Activated CD4-positive, alpha-beta T cell treated with anti-CD3 and anti-CD28 coated beads, Interleukin-2, amount 50 U/mL, for 48 hours (primary cell): ENCODE measurements around the gene FAM120AOS.

Experiments used
- DNase-seq, 2 experiments: peaks; one replicate each; pipeline ENCODE4 v3.0.0-alpha.2; 2020

FAM120AOS gene

GRCh38 chr9:93453047-93453914 is at the start of gene FAM120AOS:
Gene FAM120AOS (minus strand): TSS chr9:93453581. CDS start chr9:93452709, 872 bp downstream.
- DNase-seq = peak; percentile 85 to 90

- no peak for DNase-seq
Measured at GRCh38 chr9:93501406-93501805, 48.0 kb upstream of the FAM120AOS start.

- DNase-seq = no peak
Measured at GRCh38 chr9:93500571-93501298, 47.4 kb upstream of the FAM120AOS start.

- no peak for DNase-seq
Measured at GRCh38 chr9:93496285-93496684, 42.9 kb upstream of the FAM120AOS start.

GRCh38 chr9:93493949-93494348 is 40.6 kb upstream of the FAM120AOS start:
- no peak for DNase-seq

- no peak for DNase-seq
Measured at GRCh38 chr9:93492327-93492726, 38.9 kb upstream of the FAM120AOS start.

- DNase-seq = no peak
Measured at GRCh38 chr9:93491593-93492232, 38.3 kb upstream of the FAM120AOS start.

- DNase-seq = no peak
Measured at GRCh38 chr9:93488244-93488643, 34.9 kb upstream of the FAM120AOS start.

GRCh38 chr9:93486268-93486667 is 32.9 kb upstream of the FAM120AOS start:
- DNase-seq = no peak

GRCh38 chr9:93483497-93483896 is 30.1 kb upstream of the FAM120AOS start:
- DNase-seq = no peak

- DNase-seq = no peak
Measured at GRCh38 chr9:93480728-93481324, 27.4 kb upstream of the FAM120AOS start.

GRCh38 chr9:93480262-93480661 is 26.9 kb upstream of the FAM120AOS start:
- no peak for DNase-seq

GRCh38 chr9:93479726-93480125 is 26.3 kb upstream of the FAM120AOS start:
- DNase-seq = no peak

- no peak for DNase-seq
Measured at GRCh38 chr9:93477397-93477796, 24.0 kb upstream of the FAM120AOS start.

GRCh38 chr9:93476924-93477323 is 23.5 kb upstream of the FAM120AOS start:
- no peak for DNase-seq

GRCh38 chr9:93475856-93476255 is 22.5 kb upstream of the FAM120AOS start:
- DNase-seq = no peak

GRCh38 chr9:93475108-93475507 is 21.7 kb upstream of the FAM120AOS start:
- no peak for DNase-seq

GRCh38 chr9:93473411-93473810 is 20.0 kb upstream of the FAM120AOS start:
- DNase-seq = no peak

GRCh38 chr9:93471124-93471523 is 17.7 kb upstream of the FAM120AOS start:
- no peak for DNase-seq

GRCh38 chr9:93470391-93470790 is 17.0 kb upstream of the FAM120AOS start:
- no peak for DNase-seq

GRCh38 chr9:93468763-93469456 is 15.5 kb upstream of the FAM120AOS start:
- no peak for DNase-seq

GRCh38 chr9:93467462-93467861 is 14.1 kb upstream of the FAM120AOS start:
- DNase-seq = no peak

- DNase-seq = no peak
Measured at GRCh38 chr9:93467062-93467416, 13.7 kb upstream of the FAM120AOS start.
